ENCODE measurements around the gene MYL6B.
A peak's percentile ranks its signal among the peaks of the same experiment; 100 is the strongest.

MYL6B gene

DNA sequence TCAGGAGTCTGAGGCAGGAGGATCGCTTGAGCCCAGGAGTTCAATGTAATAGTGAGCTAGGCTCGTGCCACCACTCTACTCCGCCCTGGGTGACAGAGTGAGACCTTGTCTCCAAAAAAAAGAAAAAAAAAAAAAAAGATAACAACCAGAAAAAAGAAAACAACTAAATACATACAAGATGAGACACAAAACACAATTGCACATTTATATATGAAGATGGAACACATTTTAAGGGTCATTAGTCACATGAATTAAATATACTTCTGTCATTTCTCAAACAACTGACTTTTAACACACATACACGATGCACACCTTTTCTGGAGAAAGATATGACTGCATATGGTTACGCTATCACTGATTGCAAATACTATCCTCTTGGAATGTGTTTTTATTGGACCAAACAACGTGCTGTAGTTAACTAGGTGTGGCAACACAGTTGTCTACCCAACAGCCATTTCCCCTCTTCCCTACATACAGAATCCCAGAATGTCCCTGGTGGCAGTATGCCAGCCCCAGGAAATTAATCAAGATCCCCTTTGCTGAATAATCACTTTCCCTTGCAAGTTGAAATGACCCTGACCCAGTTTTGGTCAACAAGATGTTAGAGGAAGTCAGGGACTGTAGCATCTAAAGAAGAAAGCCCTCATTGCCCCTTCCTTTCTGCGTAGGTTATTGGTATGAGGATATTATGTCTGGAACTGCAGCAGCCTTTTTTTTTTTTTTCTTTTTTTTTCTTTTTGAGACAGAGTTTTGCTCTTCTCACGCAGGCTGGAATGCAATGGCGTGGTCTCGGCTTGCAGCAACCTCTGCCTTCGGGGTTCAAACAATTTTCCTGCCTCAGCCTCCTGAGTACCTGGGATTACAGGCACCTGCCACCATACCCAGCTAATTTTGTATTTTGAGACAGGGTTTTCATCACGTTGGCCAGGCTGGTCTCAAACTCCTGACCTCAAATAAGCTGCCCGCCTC lies 5.6 kb upstream of the MYL6B start:
- Histone ChIP-seq H3K36me3 (ENCODE audit: insufficient read depth, insufficient read length, low read length) (peaks cover 36% of the 10 kb centered on the region), H3K9ac (ENCODE audit: insufficient read length, low read depth) (no peak overlapping the region), H3K9me3 (ENCODE audit: insufficient read depth, low read length) (no peaks in the 10 kb centered on the region), H3K4me3 (ENCODE audit: insufficient read length, low read depth) (no peak overlapping the region), H3K4me1 (ENCODE audit: insufficient read depth, insufficient read length) (no peaks in the 10 kb centered on the region), H3K27me3 (ENCODE audit: insufficient read depth, insufficient read length) (no peaks in the 10 kb centered on the region)
- TF ChIP-seq ZNF274 (IDR thresholded peaks at IDR 0.05; ENCODE audit: low read depth, low read length) (no peak), YY1 (IDR thresholded peaks at IDR 0.05; ENCODE audit: insufficient read depth, insufficient read length) (no peak), SUZ12 (IDR thresholded peaks at IDR 0.05; ENCODE audit: extremely low read depth, insufficient read depth, insufficient read length) (no peak)
- no peak for DNase-seq (ENCODE audit: low read depth, low spot score)

DNA sequence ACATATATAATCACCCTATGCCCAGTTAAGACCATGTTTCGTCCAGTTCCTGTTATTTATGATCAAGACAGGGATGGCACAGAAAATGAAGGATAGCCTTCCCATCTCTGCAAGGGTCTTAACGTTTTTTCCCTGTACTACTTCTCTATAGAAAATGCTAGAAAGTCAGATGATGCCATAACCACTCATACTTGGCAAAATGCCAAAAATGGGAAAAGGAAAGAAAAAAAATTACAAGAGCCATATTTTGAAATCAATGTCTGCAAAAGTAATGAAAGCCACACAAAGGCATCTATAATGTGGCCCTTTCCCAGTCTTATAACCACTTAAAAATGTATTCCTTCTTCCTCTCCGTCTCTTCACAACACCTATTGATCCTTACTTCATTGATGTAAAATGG lies 1.8 kb upstream of the MYL6B start:
- DNase-seq (ENCODE audit: low read depth, low spot score) = no peak
- H3K4me3 ChIP-seq (ENCODE audit: insufficient read length, low read depth) = no peak overlapping the region

DNA sequence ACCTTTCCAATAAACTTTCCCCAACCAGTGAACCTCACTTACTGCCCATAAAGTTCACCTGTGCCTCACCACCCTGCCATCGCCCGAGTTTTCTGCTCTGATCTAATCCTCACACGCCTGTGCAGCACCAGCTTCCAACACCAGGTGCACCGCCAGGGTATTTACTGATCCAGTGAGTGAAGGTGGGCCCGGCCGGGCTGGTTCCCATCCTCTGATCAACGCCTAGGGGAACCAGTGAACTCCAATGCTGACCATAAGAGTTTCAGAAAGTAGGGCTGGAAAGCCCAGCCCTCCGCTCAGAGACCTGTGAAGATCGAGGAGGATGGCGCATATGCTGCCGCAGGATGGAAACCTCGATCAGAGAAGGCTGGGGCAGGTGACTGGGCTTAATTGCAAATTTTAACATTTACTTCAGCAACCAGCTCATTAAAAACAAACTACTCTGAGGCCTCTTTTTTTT lies 685 bp upstream of the MYL6B start:
- H3K9ac ChIP-seq (ENCODE audit: insufficient read length, low read depth) = peak overlapping the region; percentile 85
- H3K36me3 ChIP-seq (ENCODE audit: insufficient read depth, insufficient read length, low read length) = peaks cover 22% of the 10 kb centered on the region
- H3K4me1 ChIP-seq (ENCODE audit: insufficient read depth, insufficient read length) = peaks cover 5% of the 10 kb centered on the region
- no peaks in the 10 kb centered on the region for H3K9me3 ChIP-seq (ENCODE audit: insufficient read depth, low read length)
- peak; percentile 58 for DNase-seq (ENCODE audit: low read depth, low spot score)
- TF ChIP-seq SUZ12 (IDR thresholded peaks at IDR 0.05; ENCODE audit: extremely low read depth, insufficient read depth, insufficient read length) (no peak), ZNF274 (IDR thresholded peaks at IDR 0.05; ENCODE audit: low read depth, low read length) (no peak), YY1 (IDR thresholded peaks at IDR 0.05; ENCODE audit: insufficient read depth, insufficient read length) (no peak)
- no peaks in the 10 kb centered on the region for H3K27me3 ChIP-seq (ENCODE audit: insufficient read depth, insufficient read length)
- H3K4me3 ChIP-seq (ENCODE audit: insufficient read length, low read depth) = peak overlapping the region; percentile 56

More for the DNA sequence above, 1.8 kb upstream of the MYL6B start:
- TF ChIP-seq SUZ12 (IDR thresholded peaks at IDR 0.05; ENCODE audit: extremely low read depth, insufficient read depth, insufficient read length) = no peak
- TF ChIP-seq YY1 (IDR thresholded peaks at IDR 0.05; ENCODE audit: insufficient read depth, insufficient read length) = no peak
- no peak for TF ChIP-seq ZNF274 (IDR thresholded peaks at IDR 0.05; ENCODE audit: low read depth, low read length)
- Histone ChIP-seq H3K36me3 (ENCODE audit: insufficient read depth, insufficient read length, low read length) (peaks cover 17% of the 10 kb centered on the region), H3K9ac (ENCODE audit: insufficient read length, low read depth) (no peak overlapping the region), H3K27me3 (ENCODE audit: insufficient read depth, insufficient read length) (no peaks in the 10 kb centered on the region), H3K4me1 (ENCODE audit: insufficient read depth, insufficient read length) (peaks cover 5% of the 10 kb centered on the region), H3K9me3 (ENCODE audit: insufficient read depth, low read length) (no peaks in the 10 kb centered on the region)

DNA sequence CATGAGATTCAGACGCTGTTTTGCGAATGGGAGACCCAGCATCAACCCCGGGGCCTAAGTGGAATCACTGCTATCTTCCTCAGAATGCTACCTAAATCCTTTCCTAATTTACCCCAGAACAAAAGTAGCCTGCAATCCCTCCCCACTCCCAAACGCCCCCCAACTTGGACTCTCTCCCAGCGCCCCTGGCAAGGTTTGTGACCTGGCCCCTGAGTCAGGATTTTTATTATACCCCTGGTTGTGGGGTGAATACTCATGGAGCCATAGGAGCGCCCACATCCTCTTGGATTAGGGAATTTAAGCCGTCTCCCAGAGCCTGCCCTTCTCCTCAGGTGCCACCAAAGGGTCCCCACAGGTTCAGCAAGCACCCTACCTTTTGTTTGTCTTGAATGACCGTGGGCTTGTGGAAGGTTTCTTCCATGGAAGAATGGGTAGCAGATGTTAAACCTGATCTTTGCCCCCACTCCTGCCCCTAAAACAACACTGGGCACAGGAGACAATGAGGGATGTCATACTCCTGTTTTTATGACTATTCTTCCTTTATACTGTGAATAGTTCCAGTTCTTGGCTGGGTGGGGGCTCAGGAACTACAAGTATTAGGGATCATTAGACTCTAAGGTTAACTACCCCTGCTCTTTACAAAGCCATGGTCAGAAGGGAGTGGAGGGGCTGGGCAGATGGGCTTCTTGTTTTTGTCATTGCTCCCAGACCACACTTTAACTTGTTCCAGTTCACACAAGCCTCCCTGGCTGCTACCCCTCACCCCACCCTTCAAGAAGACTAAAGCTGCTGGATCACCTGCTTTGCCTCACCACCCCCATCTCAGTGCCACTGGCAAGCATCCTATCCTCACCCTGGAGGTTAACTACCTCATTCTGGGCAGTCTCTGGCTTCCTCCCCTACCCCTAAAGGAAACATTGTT lies 630 bp downstream of the MYL6B start:
- H3K9ac ChIP-seq (ENCODE audit: insufficient read length, low read depth) = peak overlapping the region; percentile 85
- DNase-seq (ENCODE audit: low read depth, low spot score) = no peak
- peaks cover 5% of the 10 kb centered on the region for H3K4me1 ChIP-seq (ENCODE audit: insufficient read depth, insufficient read length)
- H3K36me3 ChIP-seq (ENCODE audit: insufficient read depth, insufficient read length, low read length) = peaks cover 22% of the 10 kb centered on the region
- peak overlapping the region; percentile 56 for H3K4me3 ChIP-seq (ENCODE audit: insufficient read length, low read depth)
- TF ChIP-seq SUZ12 (IDR thresholded peaks at IDR 0.05; ENCODE audit: extremely low read depth, insufficient read depth, insufficient read length) = no peak
- TF ChIP-seq YY1 (IDR thresholded peaks at IDR 0.05; ENCODE audit: insufficient read depth, insufficient read length) = no peak
- no peak for TF ChIP-seq ZNF274 (IDR thresholded peaks at IDR 0.05; ENCODE audit: low read depth, low read length)
- no peaks in the 10 kb centered on the region for H3K9me3 ChIP-seq (ENCODE audit: insufficient read depth, low read length)
- no peaks in the 10 kb centered on the region for H3K27me3 ChIP-seq (ENCODE audit: insufficient read depth, insufficient read length)

GRCh38 chr12:56153678-56154065 lies 1.3 kb downstream of the MYL6B start:
- no peak for TF ChIP-seq ZNF274 (IDR thresholded peaks at IDR 0.05; ENCODE audit: low read depth, low read length)
- no peak for TF ChIP-seq YY1 (IDR thresholded peaks at IDR 0.05; ENCODE audit: insufficient read depth, insufficient read length)
- no peak for TF ChIP-seq SUZ12 (IDR thresholded peaks at IDR 0.05; ENCODE audit: extremely low read depth, insufficient read depth, insufficient read length)
- no peaks in the 10 kb centered on the region for H3K9me3 ChIP-seq (ENCODE audit: insufficient read depth, low read length)
- H3K36me3 ChIP-seq (ENCODE audit: insufficient read depth, insufficient read length, low read length) = peaks cover 25% of the 10 kb centered on the region
- peaks cover 5% of the 10 kb centered on the region for H3K4me1 ChIP-seq (ENCODE audit: insufficient read depth, insufficient read length)
- DNase-seq (ENCODE audit: low read depth, low spot score) = no peak
- H3K27me3 ChIP-seq (ENCODE audit: insufficient read depth, insufficient read length) = no peaks in the 10 kb centered on the region
- no peak overlapping the region for H3K4me3 ChIP-seq (ENCODE audit: insufficient read length, low read depth)
- H3K9ac ChIP-seq (ENCODE audit: insufficient read length, low read depth) = peak overlapping the region; percentile 85

GRCh38 chr12:56154246-56154771 lies 1.9 kb downstream of the MYL6B start:
- no peak overlapping the region for H3K9ac ChIP-seq (ENCODE audit: insufficient read length, low read depth)
- H3K9me3 ChIP-seq (ENCODE audit: insufficient read depth, low read length) = no peaks in the 10 kb centered on the region
- H3K4me3 ChIP-seq (ENCODE audit: insufficient read length, low read depth) = no peak overlapping the region
- H3K4me1 ChIP-seq (ENCODE audit: insufficient read depth, insufficient read length) = peaks cover 5% of the 10 kb centered on the region
- TF ChIP-seq ZNF274 (IDR thresholded peaks at IDR 0.05; ENCODE audit: low read depth, low read length) (no peak), YY1 (IDR thresholded peaks at IDR 0.05; ENCODE audit: insufficient read depth, insufficient read length) (no peak), SUZ12 (IDR thresholded peaks at IDR 0.05; ENCODE audit: extremely low read depth, insufficient read depth, insufficient read length) (no peak)
- no peaks in the 10 kb centered on the region for H3K27me3 ChIP-seq (ENCODE audit: insufficient read depth, insufficient read length)
- peaks cover 31% of the 10 kb centered on the region for H3K36me3 ChIP-seq (ENCODE audit: insufficient read depth, insufficient read length, low read length)
- no peak for DNase-seq (ENCODE audit: low read depth, low spot score)

All from NT2/D1 (cell line).